ENCODE data around the gene SLC35F6. TPM values are rescaled to one million over a fixed set of nuclear protein-coding genes. Genes with fewer than 3 reads are reported as not detected.
"Not testable (repeated sequence)": the region's sequence is repeated elsewhere in the genome, so short reads cannot be mapped to it uniquely, and the experiment has no call there.

SLC35F6 gene
- total RNA-seq, 2 donors from 2014 or later: 14.9 to 16.0 TPM

DNA sequence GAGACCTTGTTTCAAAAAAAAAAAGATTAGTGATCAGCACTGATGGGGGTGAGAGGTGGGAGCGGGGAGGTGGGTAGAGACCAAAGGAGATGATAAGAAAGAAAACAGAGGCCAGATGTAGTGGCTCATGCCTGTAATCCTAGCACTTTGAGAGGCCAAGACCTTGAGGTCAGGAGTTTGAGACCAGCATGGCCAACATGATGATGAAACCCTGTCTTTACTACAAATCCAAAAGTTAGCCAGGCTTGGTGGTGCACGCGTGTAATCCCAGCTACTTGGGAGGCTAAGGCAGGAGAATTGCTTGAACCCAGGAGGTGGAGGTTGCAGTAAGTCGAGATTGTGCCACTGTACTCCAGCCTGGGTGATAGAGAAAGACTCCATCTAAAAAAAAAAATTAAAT is 9.5 kb upstream of the SLC35F6 start:
- H3K4me3 Mint-ChIP-seq: no peak overlapping the region
- no peaks in the 10 kb centered on the region for H3K36me3 Mint-ChIP-seq (ENCODE audit: low read depth)
- DNase-seq (no peak), ATAC-seq (no peak)
- H3K27ac Mint-ChIP-seq: no peak overlapping the region
- no peaks in the 10 kb centered on the region for H3K9me3 ChIP-seq (ENCODE audit: control insufficient read depth, low read length, poor library complexity, severe bottlenecking)
- H3K27me3 Mint-ChIP-seq: no peaks in the 10 kb centered on the region
- H3K4me1 Mint-ChIP-seq: no peaks in the 10 kb centered on the region

DNA sequence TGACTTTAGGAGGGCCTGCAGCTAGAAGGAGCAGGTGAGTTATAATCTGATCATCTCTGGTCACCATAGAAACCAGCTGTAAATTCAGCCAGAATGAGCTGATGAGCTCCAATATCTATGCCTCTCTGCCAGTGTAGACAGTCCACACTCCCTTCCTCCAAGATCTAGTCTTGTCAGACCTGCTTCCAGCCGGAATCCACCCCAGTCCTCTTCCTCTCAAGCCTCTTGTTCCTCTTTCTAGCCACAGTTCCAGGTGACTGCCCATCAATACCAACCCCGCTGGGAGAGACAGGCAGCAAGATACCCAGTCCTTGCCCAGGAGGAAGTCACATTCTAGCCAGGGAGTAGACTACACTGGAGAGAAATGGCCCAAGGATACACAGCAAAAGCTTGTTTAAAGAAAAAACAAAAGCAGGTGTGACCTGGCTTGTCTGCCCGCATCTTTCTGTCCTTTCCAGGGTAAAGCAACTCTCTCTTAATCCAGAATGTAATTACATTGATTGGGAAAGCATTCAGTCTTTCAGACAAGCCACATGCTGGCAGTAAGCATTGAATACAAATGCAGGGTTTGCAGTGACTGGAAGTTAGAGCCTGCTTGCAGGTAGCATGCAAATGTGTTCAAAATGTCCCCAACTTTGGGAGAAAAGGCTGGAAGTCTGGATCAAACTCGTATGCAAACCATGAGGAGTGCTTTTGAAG is 9.0 kb upstream of the SLC35F6 start:
- ATAC-seq (no peak), DNase-seq (no peak)
- no peaks in the 10 kb centered on the region for H3K27me3 Mint-ChIP-seq
- H3K36me3 Mint-ChIP-seq (ENCODE audit: low read depth): no peaks in the 10 kb centered on the region
- no peaks in the 10 kb centered on the region for H3K4me1 Mint-ChIP-seq
- H3K4me3 Mint-ChIP-seq: no peak overlapping the region
- no peaks in the 10 kb centered on the region for H3K9me3 ChIP-seq (ENCODE audit: control insufficient read depth, low read length, poor library complexity, severe bottlenecking)
- no peak overlapping the region for H3K27ac Mint-ChIP-seq

- no peaks in the 10 kb centered on the region for H3K36me3 Mint-ChIP-seq (ENCODE audit: low read depth)
- H3K9me3 ChIP-seq (ENCODE audit: control insufficient read depth, low read length, poor library complexity, severe bottlenecking): no peaks in the 10 kb centered on the region
- ATAC-seq (no peak), DNase-seq (no peak)
- no peak overlapping the region for H3K4me3 Mint-ChIP-seq
- H3K27me3 Mint-ChIP-seq: no peaks in the 10 kb centered on the region
- H3K27ac Mint-ChIP-seq: no peak overlapping the region
- no peaks in the 10 kb centered on the region for H3K4me1 Mint-ChIP-seq
Observed at GRCh38 chr2:26756337-26756736, 7.7 kb upstream of the SLC35F6 start.

DNA sequence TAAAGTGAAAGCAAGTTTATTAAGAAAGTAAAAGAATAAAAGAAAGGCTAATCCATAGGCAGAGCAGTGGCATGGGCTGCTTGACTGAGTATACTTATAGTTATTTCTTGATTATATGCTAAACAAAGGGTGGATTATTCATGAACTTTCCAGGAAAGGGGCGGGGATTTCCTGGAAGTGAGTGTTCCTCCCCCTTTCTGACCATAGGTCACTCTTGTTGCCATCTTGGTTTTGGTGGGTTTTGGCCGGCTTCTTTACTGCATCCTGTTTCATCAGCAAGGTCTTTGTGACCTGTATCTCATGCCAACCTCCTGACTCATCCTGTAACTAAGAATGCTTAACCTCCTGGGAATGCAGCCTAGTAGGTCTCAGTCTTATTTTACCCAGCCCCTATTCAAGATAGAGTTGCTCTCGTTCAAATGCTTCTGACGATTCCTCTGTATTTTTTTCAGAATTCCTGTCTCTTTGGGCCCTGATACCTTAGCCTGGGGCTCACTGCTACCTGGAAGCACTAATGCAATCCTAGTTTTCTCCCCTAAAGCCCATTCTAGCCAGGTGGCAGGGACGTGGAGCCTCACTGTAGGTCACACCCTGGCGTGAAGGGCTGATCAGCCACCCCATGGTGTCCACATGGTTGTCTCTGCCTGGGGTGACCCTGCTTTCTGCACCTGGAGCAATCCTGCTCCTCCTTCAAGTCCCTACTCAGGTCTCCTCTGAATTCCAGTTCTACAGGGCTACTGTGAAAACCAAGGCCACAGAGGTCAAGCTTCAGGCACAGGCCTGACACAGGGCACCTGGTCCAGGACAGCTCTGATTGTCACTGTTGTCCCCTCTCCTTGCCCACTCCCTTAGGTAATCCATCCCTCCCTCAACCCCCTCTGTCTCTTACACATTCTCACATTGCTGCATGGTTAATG is 6.0 kb upstream of the SLC35F6 start:
- H3K4me3 Mint-ChIP-seq: no peak overlapping the region
- no peaks in the 10 kb centered on the region for H3K9me3 ChIP-seq (ENCODE audit: control insufficient read depth, low read length, poor library complexity, severe bottlenecking)
- no peak for ATAC-seq
- no peaks in the 10 kb centered on the region for H3K27me3 Mint-ChIP-seq
- H3K36me3 Mint-ChIP-seq (ENCODE audit: low read depth): no peaks in the 10 kb centered on the region
- no peak for DNase-seq
- no peak overlapping the region for H3K27ac Mint-ChIP-seq
- H3K4me1 Mint-ChIP-seq: no peaks in the 10 kb centered on the region

- no peaks in the 10 kb centered on the region for H3K36me3 Mint-ChIP-seq (ENCODE audit: low read depth)
- no peak overlapping the region for H3K27ac Mint-ChIP-seq
- H3K4me1 Mint-ChIP-seq: peaks cover 3% of the 10 kb centered on the region
- H3K9me3 ChIP-seq (ENCODE audit: control insufficient read depth, low read length, poor library complexity, severe bottlenecking): no peaks in the 10 kb centered on the region
- H3K4me3 Mint-ChIP-seq: no peak overlapping the region
- ATAC-seq (no peak), DNase-seq (no peak)
- no peaks in the 10 kb centered on the region for H3K27me3 Mint-ChIP-seq
Observed at GRCh38 chr2:26758790-26759321, 5.2 kb upstream of the SLC35F6 start.

GRCh38 chr2:26759845-26760244 is 4.2 kb upstream of the SLC35F6 start:
- Mint-ChIP-seq H3K36me3 (ENCODE audit: low read depth) (no peaks in the 10 kb centered on the region), H3K27ac (no peak overlapping the region), H3K4me1 (peaks cover 7% of the 10 kb centered on the region), H3K27me3 (no peaks in the 10 kb centered on the region), H3K4me3 (no peak overlapping the region)
- DNase-seq (no peak), ATAC-seq (no peak)
- no peaks in the 10 kb centered on the region for H3K9me3 ChIP-seq (ENCODE audit: control insufficient read depth, low read length, poor library complexity, severe bottlenecking)

DNA sequence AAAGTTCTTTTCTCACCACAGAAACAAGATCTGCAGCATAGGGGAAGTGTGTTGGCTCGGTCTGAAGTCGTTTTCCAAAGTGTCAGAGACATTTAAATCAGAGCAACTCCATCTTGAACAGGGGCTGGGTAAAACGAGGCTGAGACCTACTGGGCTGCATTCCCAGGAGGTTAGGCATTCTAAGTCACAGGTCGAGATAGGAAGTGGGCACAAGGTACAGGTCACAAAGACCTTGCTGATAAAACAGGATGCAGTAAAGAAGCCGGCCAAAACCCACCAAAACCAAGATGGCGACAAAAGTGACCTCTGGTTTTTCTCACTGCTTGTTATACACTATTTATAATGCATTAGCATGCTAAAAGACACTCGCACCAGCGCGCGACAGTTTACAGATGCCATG is 3.1 kb upstream of the SLC35F6 start:
- not testable (repeated sequence) for H3K27me3 Mint-ChIP-seq; H3K4me3 Mint-ChIP-seq; H3K9me3 ChIP-seq (ENCODE audit: control insufficient read depth, low read length, poor library complexity, severe bottlenecking); DNase-seq; H3K27ac Mint-ChIP-seq; ATAC-seq; H3K36me3 Mint-ChIP-seq (ENCODE audit: low read depth)
- peaks cover 17% of the 10 kb centered on the region for H3K4me1 Mint-ChIP-seq

DNA sequence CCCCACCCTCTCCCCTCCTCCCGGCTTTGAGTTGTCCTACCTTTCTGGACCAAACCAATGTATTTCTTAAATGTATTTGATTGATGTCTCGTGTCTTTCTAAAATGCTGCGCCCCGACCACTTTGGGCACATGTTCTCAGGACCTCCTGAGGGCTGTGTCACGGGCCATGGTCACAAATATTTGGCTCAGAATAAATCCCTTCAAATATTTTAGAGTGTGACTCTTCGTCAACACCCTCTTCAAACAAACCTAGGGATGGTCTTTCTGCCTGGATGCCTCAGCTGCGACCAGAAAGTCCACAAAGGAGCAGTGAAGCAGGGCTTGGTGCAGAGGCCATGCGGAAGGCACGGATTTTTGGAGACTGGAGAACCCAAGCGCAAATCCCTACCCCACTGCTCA is 1.1 kb upstream of the SLC35F6 start:
- Mint-ChIP-seq H3K36me3 (ENCODE audit: low read depth) (no peaks in the 10 kb centered on the region), H3K4me1 (peaks cover 22% of the 10 kb centered on the region), H3K27me3 (no peaks in the 10 kb centered on the region), H3K27ac (no peak overlapping the region), H3K4me3 (peak overlapping the region; percentile 94)
- DNase-seq (no peak), ATAC-seq (no peak)
- no peaks in the 10 kb centered on the region for H3K9me3 ChIP-seq (ENCODE audit: control insufficient read depth, low read length, poor library complexity, severe bottlenecking)

DNA sequence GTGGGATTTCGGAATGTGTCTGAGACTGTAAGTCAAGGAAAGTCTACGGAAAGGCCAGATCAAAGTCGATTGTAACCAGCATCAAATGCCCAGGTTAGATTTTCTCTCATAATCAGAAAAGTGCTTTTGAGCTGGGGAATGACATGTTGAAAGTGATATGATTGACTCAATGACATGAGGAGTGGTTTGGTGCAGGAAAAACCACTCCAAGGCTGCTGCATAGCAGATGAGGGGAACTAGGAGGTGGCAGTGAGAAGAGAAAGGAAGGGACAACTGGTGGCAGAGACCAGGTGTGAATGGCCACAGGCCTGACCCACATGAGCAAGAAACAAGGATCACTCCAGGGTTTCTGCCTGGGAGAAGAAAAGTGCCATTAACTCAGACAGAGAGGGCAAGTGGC is 822 bp downstream of the SLC35F6 start:
- DNase-seq: no peak
- no peaks in the 10 kb centered on the region for H3K9me3 ChIP-seq (ENCODE audit: control insufficient read depth, low read length, poor library complexity, severe bottlenecking)
- peak overlapping the region; percentile 94 for H3K4me3 Mint-ChIP-seq
- H3K27ac Mint-ChIP-seq: peak overlapping the region; percentile 96
- H3K27me3 Mint-ChIP-seq: no peaks in the 10 kb centered on the region
- H3K36me3 Mint-ChIP-seq (ENCODE audit: low read depth): no peaks in the 10 kb centered on the region
- no peak for ATAC-seq
- peaks cover 29% of the 10 kb centered on the region for H3K4me1 Mint-ChIP-seq

DNA sequence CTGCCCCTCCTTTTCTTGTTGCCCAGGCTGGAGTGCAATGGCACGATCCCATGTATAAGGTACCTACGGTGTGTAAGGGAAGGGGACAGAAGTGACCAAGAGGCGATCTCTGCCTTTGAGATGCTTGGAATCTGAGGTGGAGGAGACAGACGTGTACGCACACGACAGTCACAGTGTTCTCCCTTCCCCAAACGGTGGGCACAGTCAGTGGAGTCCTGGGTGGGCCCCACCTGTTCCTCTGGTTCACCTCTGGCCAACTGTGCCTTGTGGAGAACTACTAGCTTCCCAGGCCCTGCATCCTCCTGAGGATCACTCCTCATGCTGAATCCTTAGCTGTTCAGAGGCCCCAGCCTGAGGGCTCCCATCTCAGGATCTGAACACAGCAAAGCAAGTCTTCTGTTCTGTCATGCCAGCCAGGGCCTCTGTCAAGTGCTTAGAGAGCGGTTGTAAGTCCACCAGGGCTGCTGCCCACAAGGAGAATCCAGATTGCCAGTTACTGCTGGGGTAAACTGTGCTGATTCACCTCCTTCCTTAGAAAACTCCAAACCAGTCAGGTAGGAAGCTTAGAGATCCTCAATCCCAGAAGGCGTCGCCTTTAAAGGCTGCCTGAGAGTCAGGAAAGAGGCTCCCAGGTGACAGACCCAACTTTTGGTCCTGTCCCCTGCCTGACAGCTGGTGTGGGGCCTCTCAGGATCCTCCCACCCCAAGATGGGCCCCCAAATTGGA is 1.6 kb downstream of the SLC35F6 start:
- no peaks in the 10 kb centered on the region for H3K27me3 Mint-ChIP-seq
- H3K36me3 Mint-ChIP-seq (ENCODE audit: low read depth): no peaks in the 10 kb centered on the region
- DNase-seq: no peak

DNA sequence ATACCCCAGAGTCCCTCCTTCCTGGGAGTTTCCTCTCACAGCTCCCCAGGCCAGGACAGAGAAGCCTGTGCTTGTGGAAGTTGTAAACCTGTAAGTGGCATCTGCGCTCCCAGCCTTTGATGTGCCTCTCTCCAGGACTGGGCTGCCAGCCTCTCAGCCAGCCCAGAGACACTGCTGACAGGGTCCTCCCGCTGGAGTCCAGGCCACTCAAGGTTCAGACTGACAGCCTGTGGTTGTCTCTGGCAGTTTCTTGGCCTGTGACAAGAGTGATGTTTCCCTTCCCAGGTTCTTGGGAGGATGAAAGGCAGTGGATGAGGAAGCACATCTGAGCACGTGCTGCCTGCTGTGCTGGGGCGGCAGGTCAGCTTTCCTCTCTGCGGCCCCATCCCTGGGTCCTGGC is 3.0 kb downstream of the SLC35F6 start:
- H3K9me3 ChIP-seq (ENCODE audit: control insufficient read depth, low read length, poor library complexity, severe bottlenecking): no peaks in the 10 kb centered on the region
- Mint-ChIP-seq H3K4me3 (no peak overlapping the region), H3K4me1 (peaks cover 37% of the 10 kb centered on the region), H3K36me3 (ENCODE audit: low read depth) (no peaks in the 10 kb centered on the region), H3K27me3 (no peaks in the 10 kb centered on the region), H3K27ac (peak overlapping the region; percentile 19)
- ATAC-seq (no peak), DNase-seq (no peak)

More for the DNA sequence above, 1.6 kb downstream of the SLC35F6 start:
- Mint-ChIP-seq H3K4me3 (peak overlapping the region; percentile 94), H3K4me1 (peaks cover 29% of the 10 kb centered on the region), H3K27ac (peak overlapping the region; percentile 96)
- no peaks in the 10 kb centered on the region for H3K9me3 ChIP-seq (ENCODE audit: control insufficient read depth, low read length, poor library complexity, severe bottlenecking)
- no peak for ATAC-seq

DNA sequence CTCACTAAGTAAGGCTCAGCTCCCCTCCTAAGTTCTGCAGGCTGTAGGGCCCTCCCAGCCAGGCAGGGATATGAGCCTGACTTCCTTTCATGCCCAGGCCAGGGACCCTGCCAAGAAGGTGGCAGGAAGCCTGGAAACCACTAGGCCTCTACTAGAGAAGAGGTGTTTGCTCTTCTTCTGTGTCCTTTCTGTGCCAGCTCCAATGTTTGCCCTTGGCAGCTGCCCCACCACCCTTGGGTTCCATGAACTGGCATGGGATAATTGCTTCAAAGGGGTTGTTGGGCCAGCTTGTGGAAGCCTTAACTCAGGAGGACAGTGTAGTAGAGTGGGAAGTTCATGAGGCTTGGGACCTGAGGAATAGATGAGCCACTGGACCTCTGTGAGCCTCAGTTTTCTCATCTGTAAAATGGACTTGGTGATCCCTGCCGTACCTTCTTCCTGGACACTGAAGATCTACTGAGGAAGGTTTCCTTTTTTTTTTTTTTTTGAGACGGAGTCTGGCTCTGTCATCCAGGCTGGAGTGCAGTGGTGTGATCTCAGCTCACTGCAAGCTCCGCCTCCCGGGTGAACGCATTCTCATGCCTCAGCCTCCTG is 3.9 kb downstream of the SLC35F6 start:
- Mint-ChIP-seq H3K4me3 (no peak overlapping the region), H3K4me1 (peaks cover 44% of the 10 kb centered on the region), H3K27me3 (no peaks in the 10 kb centered on the region), H3K27ac (no peak overlapping the region), H3K36me3 (ENCODE audit: low read depth) (no peaks in the 10 kb centered on the region)
- ATAC-seq (no peak), DNase-seq (no peak)
- no peaks in the 10 kb centered on the region for H3K9me3 ChIP-seq (ENCODE audit: control insufficient read depth, low read length, poor library complexity, severe bottlenecking)

DNA sequence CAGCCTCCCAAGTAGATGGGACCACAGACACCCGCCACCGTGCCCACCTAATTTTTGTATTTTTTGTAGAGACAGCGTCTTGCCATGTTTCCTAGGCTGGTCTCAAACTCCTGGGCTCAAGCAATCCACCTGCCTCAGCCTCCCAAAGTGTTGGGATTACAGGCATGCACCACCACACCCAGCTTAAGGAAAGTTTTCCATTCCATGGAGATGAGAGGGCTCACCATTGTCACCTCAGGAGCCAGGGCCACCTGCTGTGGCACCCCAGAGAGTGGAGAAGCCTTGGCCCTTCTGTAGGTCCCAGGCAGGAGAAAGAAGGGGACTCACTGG is 4.6 kb downstream of the SLC35F6 start:
- ATAC-seq (no peak), DNase-seq (no peak)
- H3K4me3 Mint-ChIP-seq: no peak overlapping the region
- no peaks in the 10 kb centered on the region for H3K9me3 ChIP-seq (ENCODE audit: control insufficient read depth, low read length, poor library complexity, severe bottlenecking)
- H3K27me3 Mint-ChIP-seq: no peaks in the 10 kb centered on the region
- H3K4me1 Mint-ChIP-seq: peaks cover 41% of the 10 kb centered on the region
- peak overlapping the region; percentile 61 for H3K27ac Mint-ChIP-seq
- H3K36me3 Mint-ChIP-seq (ENCODE audit: low read depth): no peaks in the 10 kb centered on the region
